Astrocyte (in vitro differentiated cells and primary cell): ENCODE results near the gene OR6C6. TPM values are rescaled to one million over a fixed set of nuclear protein-coding genes. Genes with fewer than 3 reads are reported as not detected.

Experiments
- DNase-seq: peaks from one replicate; pipeline ENCODE4 v3.0.0-alpha.2; 2010; ENCODE audit warnings: low read depth
- FAIRE-seq: peaks from 2 replicates; lab custom pipeline; 2011; peaks lifted over from hg19 to GRCh38; lab: Jason Lieb, UNC
- H2AFZ ChIP-seq: 2 replicates; pipeline ENCODE4 v1.6.0; 2012; ENCODE audit warnings: low read depth, low read length, inconsistent platforms
- H3K27ac ChIP-seq: 2 replicates; pipeline ENCODE4 v1.5.1; 2011; ENCODE audit warnings: low read depth, low read length, inconsistent platforms
- H3K27me3 ChIP-seq: 2 replicates; pipeline ENCODE4 v1.6.0; 2011; ENCODE audit warnings: low read length, inconsistent platforms; ENCODE audit not compliant: insufficient read depth
- H3K36me3 ChIP-seq: 2 replicates; pipeline ENCODE4 v1.5.1; 2011; ENCODE audit warnings: low read length, inconsistent platforms; ENCODE audit not compliant: insufficient read depth
- H3K4me1 ChIP-seq: 2 replicates; pipeline ENCODE4 v1.5.1; 2011; ENCODE audit warnings: low read length, inconsistent platforms; ENCODE audit not compliant: insufficient read depth
- H3K4me2 ChIP-seq: 2 replicates; pipeline ENCODE4 v1.6.0; 2012; ENCODE audit warnings: low read length, inconsistent platforms
- H3K4me3 ChIP-seq: 2 replicates; pipeline ENCODE4 v1.5.1; 2011; ENCODE audit warnings: low read depth, mild to moderate bottlenecking, low read length, inconsistent platforms; ENCODE audit not compliant: insufficient read depth
- H3K79me2 ChIP-seq: 2 replicates; pipeline ENCODE4 v1.6.0; 2012; ENCODE audit warnings: mild to moderate bottlenecking, low read length, inconsistent platforms; ENCODE audit not compliant: insufficient read depth
- H3K9ac ChIP-seq: 2 replicates; pipeline ENCODE4 v1.6.0; 2012; ENCODE audit warnings: mild to moderate bottlenecking, low read length, inconsistent platforms
- H3K9me3 ChIP-seq: 2 replicates; pipeline ENCODE4 v1.5.1; 2012; ENCODE audit warnings: low read depth, mild to moderate bottlenecking, low read length, inconsistent platforms; ENCODE audit not compliant: insufficient read depth
- H4K20me1 ChIP-seq: 2 replicates; pipeline ENCODE4 v1.6.0; 2012; ENCODE audit warnings: low read length, inconsistent platforms; ENCODE audit not compliant: insufficient read depth
- H3K27ac Mint-ChIP-seq: one replicate; pipeline ENCODE4 v1.8.0; 2021; ENCODE audit warnings: mild to moderate bottlenecking, mixed read lengths; ENCODE audit not compliant: unreplicated experiment
- H3K27me3 Mint-ChIP-seq: one replicate; pipeline ENCODE4 v1.8.0; 2021; ENCODE audit warnings: low read depth, mixed read lengths; ENCODE audit not compliant: unreplicated experiment
- H3K36me3 Mint-ChIP-seq: one replicate; pipeline ENCODE4 v1.8.0; 2021; ENCODE audit warnings: low read depth, mixed read lengths; ENCODE audit not compliant: unreplicated experiment
- H3K4me1 Mint-ChIP-seq: one replicate; pipeline ENCODE4 v1.8.0; 2021; ENCODE audit warnings: low read depth, mixed read lengths; ENCODE audit not compliant: unreplicated experiment
- H3K4me3 Mint-ChIP-seq: one replicate; pipeline ENCODE4 v1.8.0; 2021; ENCODE audit warnings: mild to moderate bottlenecking, moderate library complexity, mixed read lengths; ENCODE audit not compliant: unreplicated experiment
- H3K9me3 Mint-ChIP-seq: one replicate; pipeline ENCODE4 v1.8.0; 2021; ENCODE audit warnings: mild to moderate bottlenecking, mixed read lengths; ENCODE audit not compliant: unreplicated experiment
- EZH2 ChIP-seq: IDR thresholded peaks from 2 replicates; pipeline ENCODE4 v1.6.1; 2012; ENCODE audit warnings: mild to moderate bottlenecking, low read length, inconsistent platforms; ENCODE audit not compliant: insufficient read depth
- total RNA-seq: library from RNA; stranded (reverse); gene quantifications from 2 replicates; pipeline ENCODE4 v1.2.1, GENCODE V29; 2021
- TF ChIP-seq, protein P1 (sequence below): IDR thresholded peaks from 2 replicates; pipeline ENCODE4 v1.5.1; 2011; ENCODE audit warnings: low read depth, mild to moderate bottlenecking, inconsistent platforms, low read length, moderate library complexity; ENCODE audit not compliant: insufficient read depth

The OR6C6 gene
- total RNA-seq, 1 donor from 2014 or later: not detected

DNA sequence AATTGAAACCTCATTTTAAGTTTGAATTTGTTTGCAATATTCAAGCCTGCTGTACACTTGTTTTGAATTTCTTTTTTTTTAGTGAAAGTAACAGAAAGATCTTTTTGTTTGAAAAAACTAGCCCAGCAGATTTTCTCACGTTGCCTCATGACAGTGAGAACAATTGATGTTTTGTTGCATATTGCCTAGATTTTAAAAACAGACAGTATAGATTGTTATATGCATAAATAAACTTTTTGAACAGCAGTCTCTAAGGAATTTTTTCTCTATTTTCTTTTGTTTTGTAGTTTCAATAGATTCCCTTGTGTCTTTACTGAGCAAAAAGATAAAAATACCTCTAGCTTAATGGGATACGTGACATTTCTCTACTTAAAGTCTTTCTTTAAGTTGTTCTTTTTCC lies 15.4 kb downstream of the OR6C6 start:
- Histone ChIP-seq H3K9me3 (no peaks in the 10 kb centered on the region), H3K79me2 (no peaks in the 10 kb centered on the region), H3K27ac (no peak overlapping the region), H4K20me1 (no peaks in the 10 kb centered on the region), H3K36me3 (no peaks in the 10 kb centered on the region), H3K9ac (no peak overlapping the region), H3K4me2 (no peak overlapping the region), H2AFZ (no peak overlapping the region), H3K4me3 (no peak overlapping the region), H3K4me1 (no peaks in the 10 kb centered on the region), H3K27me3 (no peaks in the 10 kb centered on the region)
- Mint-ChIP-seq H3K4me1 (peaks cover 7% of the 10 kb centered on the region), H3K9me3 (peaks cover 4% of the 10 kb centered on the region), H3K36me3 (no peaks in the 10 kb centered on the region), H3K4me3 (no peak overlapping the region), H3K27ac (no peak overlapping the region), H3K27me3 (no peaks in the 10 kb centered on the region)
- TF ChIP-seq, protein P1, sequence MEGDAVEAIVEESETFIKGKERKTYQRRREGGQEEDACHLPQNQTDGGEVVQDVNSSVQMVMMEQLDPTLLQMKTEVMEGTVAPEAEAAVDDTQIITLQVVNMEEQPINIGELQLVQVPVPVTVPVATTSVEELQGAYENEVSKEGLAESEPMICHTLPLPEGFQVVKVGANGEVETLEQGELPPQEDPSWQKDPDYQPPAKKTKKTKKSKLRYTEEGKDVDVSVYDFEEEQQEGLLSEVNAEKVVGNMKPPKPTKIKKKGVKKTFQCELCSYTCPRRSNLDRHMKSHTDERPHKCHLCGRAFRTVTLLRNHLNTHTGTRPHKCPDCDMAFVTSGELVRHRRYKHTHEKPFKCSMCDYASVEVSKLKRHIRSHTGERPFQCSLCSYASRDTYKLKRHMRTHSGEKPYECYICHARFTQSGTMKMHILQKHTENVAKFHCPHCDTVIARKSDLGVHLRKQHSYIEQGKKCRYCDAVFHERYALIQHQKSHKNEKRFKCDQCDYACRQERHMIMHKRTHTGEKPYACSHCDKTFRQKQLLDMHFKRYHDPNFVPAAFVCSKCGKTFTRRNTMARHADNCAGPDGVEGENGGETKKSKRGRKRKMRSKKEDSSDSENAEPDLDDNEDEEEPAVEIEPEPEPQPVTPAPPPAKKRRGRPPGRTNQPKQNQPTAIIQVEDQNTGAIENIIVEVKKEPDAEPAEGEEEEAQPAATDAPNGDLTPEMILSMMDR: no peak
- no peak for TF ChIP-seq EZH2
- FAIRE-seq (no peak), DNase-seq (no peak)

DNA sequence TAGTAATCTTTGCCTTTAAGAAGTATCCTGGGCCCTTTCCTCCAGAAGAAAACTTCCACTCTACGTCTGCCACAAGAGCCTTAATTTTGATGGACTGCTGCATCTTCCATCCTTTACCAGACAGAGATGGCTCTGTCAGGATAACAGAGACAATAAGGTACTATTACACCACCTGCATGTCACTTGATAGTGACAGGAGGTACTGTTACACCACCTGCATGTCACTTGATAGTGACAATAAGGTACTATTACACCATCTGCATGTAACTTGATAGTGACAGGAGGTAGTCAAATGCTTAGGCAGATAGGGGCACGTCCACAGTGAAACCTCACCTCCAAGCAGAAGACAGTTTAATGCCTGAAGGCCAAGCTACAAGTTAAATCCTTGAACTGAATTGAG lies 38.1 kb downstream of the OR6C6 start:
- H3K27ac ChIP-seq: no peak overlapping the region
- Mint-ChIP-seq H3K4me3 (no peak overlapping the region), H3K9me3 (no peaks in the 10 kb centered on the region), H3K27ac (no peak overlapping the region), H3K36me3 (no peaks in the 10 kb centered on the region), H3K4me1 (no peaks in the 10 kb centered on the region), H3K27me3 (no peaks in the 10 kb centered on the region)
- no peaks in the 10 kb centered on the region for H4K20me1 ChIP-seq
- H3K36me3 ChIP-seq: no peaks in the 10 kb centered on the region
- no peaks in the 10 kb centered on the region for H3K27me3 ChIP-seq
- H2AFZ ChIP-seq: no peak overlapping the region
- TF ChIP-seq, protein P1: no peak
- TF ChIP-seq EZH2: no peak
- H3K9ac ChIP-seq: no peak overlapping the region
- no peak overlapping the region for H3K4me3 ChIP-seq
- no peaks in the 10 kb centered on the region for H3K9me3 ChIP-seq
- no peaks in the 10 kb centered on the region for H3K4me1 ChIP-seq
- no peak overlapping the region for H3K4me2 ChIP-seq
- no peak for FAIRE-seq
- no peaks in the 10 kb centered on the region for H3K79me2 ChIP-seq
- DNase-seq: no peak

DNA sequence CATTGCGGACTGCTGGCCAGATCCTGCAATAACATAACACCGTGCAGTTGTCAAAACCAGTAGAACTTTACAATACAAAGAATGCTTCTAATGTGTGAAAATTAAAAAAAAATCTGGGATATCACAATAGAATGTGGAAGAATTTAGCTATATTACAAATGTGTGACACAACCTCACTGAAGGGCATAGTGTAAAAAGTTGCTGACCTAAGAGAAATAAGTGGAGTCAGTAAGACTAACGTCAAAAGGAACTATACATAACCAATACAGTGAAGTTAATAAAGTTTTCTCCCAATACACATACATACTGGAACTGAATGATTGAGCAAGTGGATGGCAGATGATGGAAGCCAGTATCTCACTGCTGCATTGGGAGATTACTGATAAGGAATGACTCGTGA lies 39.5 kb downstream of the OR6C6 start:
- no peak for FAIRE-seq

More for the DNA sequence above, 39.5 kb downstream of the OR6C6 start:
- Histone ChIP-seq H3K4me3 (no peak overlapping the region), H4K20me1 (no peaks in the 10 kb centered on the region), H3K9ac (no peak overlapping the region), H3K79me2 (no peaks in the 10 kb centered on the region), H3K4me2 (no peak overlapping the region), H3K4me1 (no peaks in the 10 kb centered on the region), H3K9me3 (no peaks in the 10 kb centered on the region), H3K27ac (no peak overlapping the region), H3K27me3 (no peaks in the 10 kb centered on the region), H3K36me3 (no peaks in the 10 kb centered on the region), H2AFZ (no peak overlapping the region)
- Mint-ChIP-seq H3K36me3 (no peaks in the 10 kb centered on the region), H3K27ac (no peak overlapping the region), H3K4me3 (no peak overlapping the region), H3K27me3 (no peaks in the 10 kb centered on the region), H3K4me1 (no peaks in the 10 kb centered on the region), H3K9me3 (no peaks in the 10 kb centered on the region)
- TF ChIP-seq, protein P1: no peak
- TF ChIP-seq EZH2: no peak
- no peak for DNase-seq
